Measurements from ENCODE around the gene FBN1. TPM values are rescaled to one million over a fixed set of nuclear protein-coding genes. Genes with fewer than 3 reads are reported as not detected.

The FBN1 gene
- total RNA-seq, 1 experiment from 2014 or later: 6.7 TPM

DNA sequence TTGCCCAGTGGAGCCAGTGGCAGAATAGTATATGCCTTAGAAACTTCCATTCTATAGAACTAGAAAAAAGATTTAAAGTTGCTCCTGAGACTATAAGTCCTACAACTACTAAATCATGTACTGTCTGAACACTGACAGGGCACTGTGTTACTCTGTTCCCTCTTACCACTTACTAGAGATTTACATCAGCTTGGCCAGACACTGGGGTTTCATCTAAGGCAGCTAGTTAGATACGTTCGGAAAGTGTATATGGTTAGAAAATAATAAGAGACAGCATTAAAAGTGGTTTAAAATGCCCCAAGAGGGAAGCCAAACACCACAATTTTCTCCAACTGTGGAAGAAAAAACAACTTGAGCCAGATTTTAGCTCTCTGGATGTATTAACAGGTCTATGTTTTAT is 97.1 kb downstream of the FBN1 start:
- intact Hi-C loops (cut with micrococcal nuclease): no loop called here
- H4K20me1 ChIP-seq (ENCODE audit: low read length): no peaks in the 10 kb centered on the region
- no peaks in the 10 kb centered on the region for H3K4me1 ChIP-seq (ENCODE audit: insufficient read depth, low read length)
- H3K79me2 ChIP-seq (ENCODE audit: low read length): no peaks in the 10 kb centered on the region
- POLR2A ChIA-PET (ENCODE audit: unreplicated experiment): no interaction called here
- H3K27ac ChIP-seq (ENCODE audit: low read length): no peak overlapping the region
- ATAC-seq: no peak
- no peak overlapping the region for H2AFZ ChIP-seq (ENCODE audit: low read length)
- TF ChIP-seq EZH2phosphoT487 (IDR thresholded peaks at IDR 0.05; ENCODE audit: borderline replicate concordance, low read length) (no peak), EZH2 (IDR thresholded peaks at IDR 0.05; ENCODE audit: low read length, unreplicated experiment) (no peak)
- TF ChIP-seq, protein P1, sequence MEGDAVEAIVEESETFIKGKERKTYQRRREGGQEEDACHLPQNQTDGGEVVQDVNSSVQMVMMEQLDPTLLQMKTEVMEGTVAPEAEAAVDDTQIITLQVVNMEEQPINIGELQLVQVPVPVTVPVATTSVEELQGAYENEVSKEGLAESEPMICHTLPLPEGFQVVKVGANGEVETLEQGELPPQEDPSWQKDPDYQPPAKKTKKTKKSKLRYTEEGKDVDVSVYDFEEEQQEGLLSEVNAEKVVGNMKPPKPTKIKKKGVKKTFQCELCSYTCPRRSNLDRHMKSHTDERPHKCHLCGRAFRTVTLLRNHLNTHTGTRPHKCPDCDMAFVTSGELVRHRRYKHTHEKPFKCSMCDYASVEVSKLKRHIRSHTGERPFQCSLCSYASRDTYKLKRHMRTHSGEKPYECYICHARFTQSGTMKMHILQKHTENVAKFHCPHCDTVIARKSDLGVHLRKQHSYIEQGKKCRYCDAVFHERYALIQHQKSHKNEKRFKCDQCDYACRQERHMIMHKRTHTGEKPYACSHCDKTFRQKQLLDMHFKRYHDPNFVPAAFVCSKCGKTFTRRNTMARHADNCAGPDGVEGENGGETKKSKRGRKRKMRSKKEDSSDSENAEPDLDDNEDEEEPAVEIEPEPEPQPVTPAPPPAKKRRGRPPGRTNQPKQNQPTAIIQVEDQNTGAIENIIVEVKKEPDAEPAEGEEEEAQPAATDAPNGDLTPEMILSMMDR (conservative IDR thresholded peaks at IDR 0.05; ENCODE audit: low read depth, low read length): no peak
- H3K9ac ChIP-seq (ENCODE audit: low read length): no peak overlapping the region
- H3K9me2 ChIP-seq (replicated peaks; ENCODE audit: low read length): no peaks in the 10 kb centered on the region
- CTCF ChIA-PET: no interaction called here
- no peaks in the 10 kb centered on the region for H3K27me3 ChIP-seq (ENCODE audit: low read length)
- no peaks in the 10 kb centered on the region for H3F3A ChIP-seq (ENCODE audit: low read length, unreplicated experiment)
- no peaks in the 10 kb centered on the region for H3K36me3 ChIP-seq (ENCODE audit: low read depth, low read length)
- BruUV-seq (replicated peaks): no TSS peak
- H3K4me3 ChIP-seq (ENCODE audit: low read length): no peak overlapping the region
- H3K9me3 ChIP-seq (ENCODE audit: low read length): no peaks in the 10 kb centered on the region
- DNase-seq: no peak
- H3K4me2 ChIP-seq (ENCODE audit: low read length): no peak overlapping the region

DNA sequence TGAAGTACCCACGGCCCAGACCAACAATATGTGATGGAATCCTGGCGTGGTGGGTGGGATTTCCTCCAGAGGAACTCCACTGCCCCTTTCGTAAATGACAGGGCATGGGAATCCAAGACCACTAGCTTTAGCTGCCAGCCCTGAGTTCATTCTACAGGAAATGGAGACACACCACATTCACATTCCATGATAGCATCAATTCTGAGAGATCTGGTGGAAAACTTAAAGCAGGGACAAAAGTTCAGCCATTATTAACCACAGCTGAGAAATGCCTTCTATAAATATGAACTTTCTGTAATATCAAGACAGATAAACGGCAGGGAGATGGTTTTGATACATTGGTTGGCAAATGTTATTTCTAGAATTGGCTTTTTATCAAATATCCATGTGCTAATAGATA is 98.2 kb downstream of the FBN1 start:
- POLR2A ChIA-PET (ENCODE audit: unreplicated experiment): no interaction called here
- intact Hi-C loops (cut with micrococcal nuclease): no loop called here

DNA sequence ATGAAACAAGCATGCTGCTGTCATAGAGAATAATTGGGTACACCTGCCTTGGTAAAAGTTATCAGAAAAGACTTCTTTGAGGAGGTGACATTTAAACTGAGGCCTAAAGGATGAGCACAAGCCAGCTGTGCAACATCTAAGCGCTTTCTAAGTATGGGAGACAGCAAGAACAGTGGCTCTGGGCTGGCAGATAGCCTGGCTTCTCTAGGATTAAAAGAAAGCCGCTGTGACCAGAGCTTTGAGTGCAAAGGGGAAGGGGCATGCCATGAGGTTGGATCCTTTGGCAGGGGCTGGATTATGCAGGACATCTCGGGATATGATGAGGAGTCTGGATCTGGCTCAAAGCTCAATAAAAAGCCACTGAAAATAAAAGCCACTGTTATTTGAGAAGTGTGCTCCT is 99.2 kb downstream of the FBN1 start:
- H3K4me1 ChIP-seq (ENCODE audit: insufficient read depth, low read length): peaks cover 7% of the 10 kb centered on the region; the same call in 1 of the 2 replicates
- intact Hi-C loops (cut with micrococcal nuclease): no loop called here
- H3K79me2 ChIP-seq (ENCODE audit: low read length): no peaks in the 10 kb centered on the region
- H3K9me3 ChIP-seq (ENCODE audit: low read length): no peaks in the 10 kb centered on the region
- no peaks in the 10 kb centered on the region for H3F3A ChIP-seq (ENCODE audit: low read length, unreplicated experiment)
- CTCF ChIA-PET: no interaction called here
- no peaks in the 10 kb centered on the region for H3K27me3 ChIP-seq (ENCODE audit: low read length)
- DNase-seq (no peak), ATAC-seq (no peak)
- H3K4me3 ChIP-seq (ENCODE audit: low read length): no peak overlapping the region
- no peak overlapping the region for H2AFZ ChIP-seq (ENCODE audit: low read length)
- no peak overlapping the region for H3K9ac ChIP-seq (ENCODE audit: low read length)
- no peaks in the 10 kb centered on the region for H4K20me1 ChIP-seq (ENCODE audit: low read length)
- TF ChIP-seq EZH2phosphoT487 (IDR thresholded peaks at IDR 0.05; ENCODE audit: borderline replicate concordance, low read length) (no peak), EZH2 (IDR thresholded peaks at IDR 0.05; ENCODE audit: low read length, unreplicated experiment) (no peak)
- TF ChIP-seq, protein P1 (conservative IDR thresholded peaks at IDR 0.05; ENCODE audit: low read depth, low read length): no peak
- no peaks in the 10 kb centered on the region for H3K9me2 ChIP-seq (replicated peaks; ENCODE audit: low read length)
- no peak overlapping the region for H3K27ac ChIP-seq (ENCODE audit: low read length)
- POLR2A ChIA-PET (ENCODE audit: unreplicated experiment): no interaction called here
- H3K36me3 ChIP-seq (ENCODE audit: low read depth, low read length): no peaks in the 10 kb centered on the region
- no peak overlapping the region for H3K4me2 ChIP-seq (ENCODE audit: low read length)
- no TSS peak for BruUV-seq (replicated peaks)

More for the DNA sequence above, 98.2 kb downstream of the FBN1 start:
- Histone ChIP-seq H3F3A (ENCODE audit: low read length, unreplicated experiment) (no peaks in the 10 kb centered on the region), H3K4me1 (ENCODE audit: insufficient read depth, low read length) (no peaks in the 10 kb centered on the region), H3K9me3 (ENCODE audit: low read length) (no peaks in the 10 kb centered on the region), H3K4me3 (ENCODE audit: low read length) (no peak overlapping the region), H3K9me2 (replicated peaks; ENCODE audit: low read length) (no peaks in the 10 kb centered on the region), H3K79me2 (ENCODE audit: low read length) (no peaks in the 10 kb centered on the region), H4K20me1 (ENCODE audit: low read length) (no peaks in the 10 kb centered on the region), H3K9ac (ENCODE audit: low read length) (no peak overlapping the region), H3K36me3 (ENCODE audit: low read depth, low read length) (no peaks in the 10 kb centered on the region), H3K27me3 (ENCODE audit: low read length) (no peaks in the 10 kb centered on the region), H3K27ac (ENCODE audit: low read length) (no peak overlapping the region), H2AFZ (ENCODE audit: low read length) (no peak overlapping the region), H3K4me2 (ENCODE audit: low read length) (no peak overlapping the region)
- DNase-seq (no peak), ATAC-seq (no peak)
- CTCF ChIA-PET: no interaction called here
- TF ChIP-seq EZH2 (IDR thresholded peaks at IDR 0.05; ENCODE audit: low read length, unreplicated experiment): no peak
- TF ChIP-seq EZH2phosphoT487 (IDR thresholded peaks at IDR 0.05; ENCODE audit: borderline replicate concordance, low read length): no peak
- TF ChIP-seq, protein P1 (conservative IDR thresholded peaks at IDR 0.05; ENCODE audit: low read depth, low read length): no peak
- BruUV-seq (replicated peaks): no TSS peak
